BLaER1 (cell line): Measurements from ENCODE around the gene JUP.

Source experiments
- H3K27ac ChIP-seq: shearing (Covaris generic); formaldehyde crosslinking; 2 replicates; pipeline ENCODE4 v1.8.1; 2022
- H3K27me3 ChIP-seq: shearing (Covaris generic); formaldehyde crosslinking; 2 replicates; pipeline ENCODE4 v1.8.1; 2022
- H3K36me3 ChIP-seq: shearing (Covaris generic); formaldehyde crosslinking; 2 replicates; pipeline ENCODE4 v1.8.1; 2022
- H3K4me1 ChIP-seq: shearing (Covaris generic); formaldehyde crosslinking; 2 replicates; pipeline ENCODE4 v1.8.1; 2022
- H3K4me2 ChIP-seq: shearing (Covaris generic); formaldehyde crosslinking; 2 replicates; pipeline ENCODE4 v1.8.1; 2022
- H3K4me3 ChIP-seq: shearing (Covaris generic); formaldehyde crosslinking; 2 replicates; pipeline ENCODE4 v1.8.1; 2022
- H3K9ac ChIP-seq: shearing (Covaris generic); formaldehyde crosslinking; 2 replicates; pipeline ENCODE4 v1.8.1; 2022
- H3K9me3 ChIP-seq: shearing (Covaris generic); formaldehyde crosslinking; 2 replicates; pipeline ENCODE4 v1.8.1; 2022
- H4K20me1 ChIP-seq: shearing (Covaris generic); formaldehyde crosslinking; 2 replicates; pipeline ENCODE4 v1.8.1; 2022
- Cebpa-rat ChIP-seq: shearing (Covaris generic); IDR thresholded peaks from 2 replicates; pipeline ENCODE4 v1.8.1; 2022

JUP gene

GRCh38 chr17:41717408-41718286 is 68.9 kb downstream of the JUP start:
- Histone ChIP-seq H3K9ac (no peak overlapping the region; the same call in 1 of the 2 replicates), H3K36me3 (no peaks in the 10 kb centered on the region), H3K27ac (peak overlapping the region; percentile 62), H3K4me1 (peaks cover 25% of the 10 kb centered on the region), H3K9me3 (no peaks in the 10 kb centered on the region), H3K4me2 (peak overlapping the region; percentile 64), H3K27me3 (no peaks in the 10 kb centered on the region), H4K20me1 (no peaks in the 10 kb centered on the region), H3K4me3 (no peak overlapping the region)
- no peak for TF ChIP-seq Cebpa-rat

GRCh38 chr17:41711669-41712400 is 74.7 kb downstream of the JUP start, which contains the start of gene GAST:
TSS of gene GAST (plus strand) at chr17:41712331. CDS start at chr17:41715437, 3,106 bp downstream.
- Histone ChIP-seq H3K4me1 (peaks cover 18% of the 10 kb centered on the region), H3K9me3 (no peaks in the 10 kb centered on the region), H3K27ac (no peak within 1 kb of the TSS), H3K4me3 (no peak within 1 kb of the TSS), H3K36me3 (no peaks in the 10 kb centered on the region), H3K9ac (no peak within 1 kb of the TSS), H3K27me3 (no peaks in the 10 kb centered on the region), H4K20me1 (no peaks in the 10 kb centered on the region), H3K4me2 (peak within 1 kb of the TSS; percentile 55)
- TF ChIP-seq Cebpa-rat, result no peak

- Histone ChIP-seq H3K4me3 (no peak overlapping the region), H3K36me3 (no peaks in the 10 kb centered on the region), H3K27me3 (no peaks in the 10 kb centered on the region), H3K4me2 (peak overlapping the region; percentile 55), H3K9me3 (no peaks in the 10 kb centered on the region), H3K27ac (no peak overlapping the region), H4K20me1 (no peaks in the 10 kb centered on the region), H3K4me1 (peaks cover 18% of the 10 kb centered on the region), H3K9ac (no peak overlapping the region)
- peak; percentile 87; the same call in 1 of the 2 replicates for TF ChIP-seq Cebpa-rat
Observed at GRCh38 chr17:41710472-41711090, 75.9 kb downstream of the JUP start.

GRCh38 chr17:41707803-41708669 is 78.5 kb downstream of the JUP start:
- no peak overlapping the region for H3K27ac ChIP-seq
- no peak overlapping the region for H3K9ac ChIP-seq
- H3K4me1 ChIP-seq, result peaks cover 25% of the 10 kb centered on the region
- H4K20me1 ChIP-seq, result no peaks in the 10 kb centered on the region
- no peaks in the 10 kb centered on the region for H3K36me3 ChIP-seq
- no peak for TF ChIP-seq Cebpa-rat
- H3K4me3 ChIP-seq, result no peak overlapping the region
- no peaks in the 10 kb centered on the region for H3K9me3 ChIP-seq
- H3K27me3 ChIP-seq, result no peaks in the 10 kb centered on the region
- H3K4me2 ChIP-seq, result no peak overlapping the region

GRCh38 chr17:41705271-41705991 is 81.1 kb downstream of the JUP start:
- Histone ChIP-seq H4K20me1 (no peaks in the 10 kb centered on the region), H3K9ac (no peak overlapping the region), H3K36me3 (no peaks in the 10 kb centered on the region), H3K27me3 (no peaks in the 10 kb centered on the region), H3K4me3 (no peak overlapping the region), H3K9me3 (no peaks in the 10 kb centered on the region), H3K4me1 (peaks cover 13% of the 10 kb centered on the region), H3K4me2 (no peak overlapping the region), H3K27ac (no peak overlapping the region)
- no peak for TF ChIP-seq Cebpa-rat
